GM18870 (cell line): ENCODE data around the gene INIP.

Experiments used
- ATAC-seq: cut with Tn5 transposase; IDR thresholded peaks from one replicate; pipeline ENCODE4 v1.9.1; 2021; ENCODE audit warnings: moderate library complexity; ENCODE audit not compliant: unreplicated experiment

The INIP gene

GRCh38 chr9:112717661-112718331, at the start of gene INIP:
INIP (minus strand) TSS chr9:112718117; CDS start chr9:112716485, 1,632 bp downstream.
- peak; percentile 78 for ATAC-seq

- ATAC-seq, result no peak
These were observed 47.4 kb upstream of the INIP start for GRCh38 chr9:112765281-112765680.

DNA sequence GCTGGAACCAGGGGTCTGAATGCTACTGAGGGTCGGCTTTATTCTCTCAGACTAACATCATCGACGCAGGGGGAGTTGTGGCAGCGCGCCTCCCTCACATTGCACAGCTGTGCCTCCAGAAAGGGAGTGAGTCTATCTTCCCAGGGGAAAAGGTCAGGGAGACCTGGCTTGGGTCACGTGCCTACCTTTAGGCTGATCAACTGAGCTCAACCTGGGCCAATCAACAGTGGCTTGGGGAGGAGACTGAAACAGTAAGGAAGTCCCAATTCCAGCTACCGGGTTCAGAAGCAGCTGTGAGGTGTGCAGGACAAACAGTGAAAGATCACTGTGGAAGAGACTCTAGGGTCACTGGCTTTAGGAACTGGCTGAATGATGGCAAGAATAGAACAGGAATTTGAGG, 46.9 kb upstream of the INIP start:
- ATAC-seq, result no peak

GRCh38 chr9:112764344-112764743, 46.4 kb upstream of the INIP start:
- no peak for ATAC-seq

DNA sequence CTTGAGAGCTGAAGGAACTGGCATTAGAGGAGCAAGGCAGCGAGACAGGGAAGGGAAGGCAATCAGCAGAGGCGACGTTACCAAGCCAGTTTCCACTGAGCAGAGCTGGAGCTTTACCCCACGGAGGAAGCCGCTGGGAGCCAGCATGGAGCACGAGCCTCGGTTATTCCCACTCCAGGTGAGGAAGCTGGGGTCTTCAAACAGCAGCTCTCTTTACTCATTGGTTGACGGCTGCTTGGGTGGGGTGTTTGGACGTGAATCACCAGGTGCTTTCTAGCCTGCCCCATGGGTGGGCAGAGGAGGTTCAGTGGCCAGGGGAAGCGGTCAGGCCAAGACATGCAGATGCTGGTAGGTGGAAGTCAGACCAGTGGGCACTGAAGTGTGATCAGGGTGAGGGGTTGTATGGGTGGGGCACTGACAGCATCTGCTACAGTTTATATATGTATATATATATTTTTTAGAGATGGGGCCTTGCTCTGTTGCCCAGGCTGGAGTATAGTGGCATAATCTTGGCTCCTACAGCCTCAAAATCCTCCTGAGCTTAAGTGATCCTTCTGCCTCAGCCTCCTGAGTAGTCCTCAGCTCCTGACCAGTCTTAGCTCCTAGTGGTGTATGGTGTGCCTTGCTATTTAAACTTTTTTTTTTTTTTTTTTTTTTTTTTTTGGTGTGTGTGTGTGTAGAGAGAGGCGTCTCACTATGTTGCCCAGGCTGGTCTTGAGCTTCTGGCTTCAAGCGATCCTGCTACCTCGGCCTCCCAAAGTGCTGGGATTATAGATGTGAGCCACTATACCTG, 45.0 kb upstream of the INIP start:
- no peak for ATAC-seq

DNA sequence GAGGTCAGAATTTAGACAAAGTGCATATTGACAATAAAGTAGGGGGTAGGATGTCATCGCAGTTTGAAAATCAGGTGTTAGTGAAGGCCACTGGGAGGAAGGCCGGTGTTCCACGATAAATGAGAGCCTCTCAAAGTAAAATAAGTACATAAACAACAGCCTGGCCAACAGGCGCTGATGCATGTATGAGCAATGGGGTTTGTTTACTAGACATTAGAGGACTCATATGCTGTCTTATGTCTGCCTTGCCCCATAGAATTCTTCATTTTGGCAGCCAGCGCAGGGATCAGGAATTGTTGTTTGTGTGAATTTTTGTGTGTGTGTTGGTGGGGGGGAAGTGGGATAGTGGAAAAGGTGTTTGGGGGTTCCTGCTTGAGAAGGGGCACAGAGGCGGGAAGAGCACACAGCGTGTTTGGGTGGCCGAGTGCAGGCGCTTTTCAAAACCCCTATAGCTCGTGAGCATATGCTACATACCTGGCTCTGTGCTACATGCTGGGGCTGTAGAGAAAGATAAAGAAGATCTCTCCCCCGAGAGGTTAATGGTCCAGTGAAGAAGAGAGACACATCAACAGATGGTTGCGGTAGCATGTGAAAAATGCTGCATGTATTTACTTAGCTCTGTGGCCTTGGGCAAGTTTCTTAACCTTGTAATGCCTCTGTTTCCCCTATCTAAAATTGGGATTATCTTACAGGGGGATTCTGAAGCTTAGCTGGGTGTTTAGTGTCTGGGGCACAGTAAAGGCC, 44.2 kb upstream of the INIP start:
- ATAC-seq, result no peak

GRCh38 chr9:112760821-112761220, 42.9 kb upstream of the INIP start:
- no peak for ATAC-seq

DNA sequence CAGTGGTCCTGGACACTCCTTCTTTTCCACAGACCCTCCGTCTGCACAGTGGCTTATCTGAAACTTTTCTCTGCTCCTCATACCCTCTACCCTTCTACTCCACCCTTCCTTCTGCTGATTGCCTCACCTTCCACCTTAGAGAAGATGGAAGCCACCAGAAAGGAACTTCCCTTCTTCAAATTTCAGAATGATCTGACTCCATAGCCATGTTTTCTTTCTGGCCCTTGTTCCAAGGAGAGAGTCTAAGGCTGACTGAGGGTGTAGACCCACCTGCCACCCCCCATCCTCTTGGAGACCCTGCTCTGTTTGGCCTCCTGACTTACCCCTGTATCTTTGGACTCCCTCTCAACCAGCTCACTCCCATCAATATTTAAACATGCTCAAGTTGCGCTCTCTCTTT, 40.0 kb upstream of the INIP start:
- no peak for ATAC-seq

DNA sequence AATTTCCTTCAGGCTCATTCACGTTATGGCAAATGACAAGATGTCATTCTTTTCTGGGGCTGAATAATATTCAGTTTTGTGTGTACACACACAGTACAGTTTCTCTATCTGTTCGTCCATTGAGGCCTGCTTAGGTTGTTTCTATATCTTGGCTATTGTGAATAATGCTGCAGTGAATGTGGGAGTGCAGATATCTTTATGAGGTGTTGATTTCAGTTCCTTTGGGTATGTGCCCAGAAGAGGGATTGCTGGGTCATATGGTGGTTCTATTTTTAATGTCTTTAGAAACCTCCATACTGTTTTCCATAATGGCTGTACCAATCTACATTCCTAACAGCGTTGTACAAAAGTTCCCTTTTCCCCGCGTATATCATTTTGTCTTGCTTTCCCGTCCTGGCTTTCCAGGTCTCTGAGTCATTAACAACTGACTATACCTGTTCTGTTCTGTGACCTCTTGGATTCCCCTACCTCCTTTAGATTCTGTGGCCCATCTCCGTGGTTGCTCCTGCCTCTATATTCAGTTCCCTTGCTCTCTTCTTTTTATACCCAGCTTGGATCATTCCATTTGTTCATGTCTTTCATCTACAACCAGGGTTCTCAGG, 39.5 kb upstream of the INIP start:
- ATAC-seq, result no peak

DNA sequence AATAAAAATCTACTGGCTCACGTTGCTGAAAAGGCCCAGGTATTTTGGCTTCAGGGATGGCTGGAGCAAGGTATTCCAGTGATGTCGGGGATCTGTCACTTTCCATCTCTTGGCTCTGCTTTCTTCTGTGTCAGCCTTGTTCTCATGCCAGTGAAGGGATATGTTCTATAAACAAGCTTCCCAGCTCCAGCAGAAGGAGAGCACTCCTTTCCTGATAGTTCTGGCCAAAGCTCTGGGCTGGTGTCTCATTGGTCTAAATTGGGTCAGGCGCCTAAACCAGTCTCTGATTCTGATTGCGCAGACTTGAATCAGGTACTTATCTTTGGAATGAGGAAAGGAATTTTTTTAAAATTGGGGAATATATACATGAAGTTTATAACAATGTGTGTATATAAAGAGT, 37.8 kb upstream of the INIP start:
- no peak for ATAC-seq

- ATAC-seq, result no peak
These were observed 37.1 kb upstream of the INIP start for GRCh38 chr9:112755016-112755427.

DNA sequence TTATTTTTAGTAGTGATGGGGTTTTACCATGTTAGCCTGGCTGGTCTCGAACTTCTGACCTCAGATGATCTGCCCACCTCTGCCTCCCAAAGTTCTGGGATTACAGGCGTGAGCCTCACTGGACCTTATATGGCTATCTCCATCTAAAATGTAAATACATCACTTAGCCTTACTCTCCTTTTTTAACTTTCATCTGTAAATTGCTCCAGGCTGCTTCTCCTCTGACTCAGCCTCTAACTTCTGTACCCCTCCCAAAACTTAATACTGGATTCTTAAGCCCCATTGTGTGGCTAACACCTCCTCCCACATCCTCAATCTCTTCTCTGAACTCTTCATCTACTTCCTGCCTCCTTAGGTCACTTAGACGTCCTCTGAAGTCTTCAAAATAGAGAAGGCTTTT, 36.7 kb upstream of the INIP start:
- no peak for ATAC-seq

- ATAC-seq, result no peak
These were observed 35.8 kb upstream of the INIP start for GRCh38 chr9:112753725-112754124.

DNA sequence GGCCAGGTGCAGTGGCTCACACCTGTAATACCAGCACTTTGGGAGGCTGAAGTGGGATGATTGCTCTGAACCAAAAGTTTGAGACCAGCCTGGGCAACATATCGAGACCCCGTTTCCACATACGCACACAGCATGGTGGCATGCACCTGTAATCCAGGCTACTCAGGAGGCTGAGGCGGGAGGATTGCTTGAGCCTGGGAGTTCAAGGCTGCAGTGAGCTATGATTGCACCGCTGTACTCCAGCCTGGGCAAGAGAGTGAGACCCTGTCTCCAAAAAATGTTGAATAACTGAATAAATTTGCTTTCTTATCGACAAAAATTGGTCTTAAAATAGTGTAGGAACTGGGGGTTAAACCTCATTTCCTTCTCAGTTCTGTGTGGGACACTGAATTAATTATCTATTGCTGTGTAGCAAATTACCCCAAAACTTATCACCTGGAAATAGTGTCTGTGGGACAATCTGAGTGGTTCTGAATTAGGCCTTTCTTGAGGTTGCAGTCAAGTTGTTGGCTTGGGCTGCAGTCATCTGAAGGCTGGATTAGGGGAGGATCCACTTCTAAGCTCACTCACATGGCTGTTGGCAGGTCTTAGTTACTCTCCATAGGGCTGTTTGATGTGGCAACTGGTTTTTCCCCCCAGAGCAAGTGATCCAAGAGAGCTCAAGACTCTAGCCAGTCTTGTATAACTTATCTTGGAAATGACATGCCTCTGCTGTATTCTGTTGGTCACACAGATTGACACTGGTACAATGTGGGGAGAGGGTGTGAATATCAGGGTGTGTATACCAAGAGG, 34.6 kb upstream of the INIP start:
- no peak for ATAC-seq

DNA sequence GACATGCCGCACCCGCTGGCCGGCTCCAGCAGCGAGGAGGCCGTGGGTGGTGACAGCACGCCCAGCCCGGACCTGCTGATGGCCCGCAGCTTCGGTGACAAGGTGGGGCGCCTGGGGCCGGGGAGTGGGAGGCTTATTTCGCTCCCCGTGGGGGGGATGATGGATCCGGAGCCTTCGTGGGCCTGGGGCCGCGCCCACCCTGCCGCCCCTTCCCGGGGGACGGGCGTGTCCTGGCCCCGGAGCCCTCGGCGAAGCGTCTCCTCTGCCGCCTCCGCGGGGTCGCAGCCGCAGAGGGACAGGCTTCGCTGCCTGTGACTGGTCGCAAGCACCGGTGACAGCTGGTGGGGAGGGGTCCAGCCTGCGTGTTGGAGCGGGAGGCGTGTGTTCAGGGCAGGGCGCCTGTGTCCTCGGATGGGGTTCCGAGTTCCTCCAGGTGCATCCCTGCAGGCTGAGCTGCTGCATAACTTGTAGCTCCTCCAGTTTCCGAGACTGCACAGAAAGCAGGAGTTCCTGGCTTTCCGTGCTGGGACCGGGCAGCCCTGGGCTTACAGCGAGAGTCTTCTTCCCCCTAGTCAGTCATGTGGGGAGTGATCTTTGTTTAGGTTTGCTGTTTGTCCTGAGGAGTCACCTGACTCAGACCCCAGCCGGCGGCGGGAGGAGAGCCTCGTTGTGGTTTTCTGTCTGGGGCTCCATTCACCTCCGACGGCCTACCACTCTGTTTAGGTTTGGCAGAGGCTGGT, 33.3 kb upstream of the INIP start:
- peak; percentile 40 for ATAC-seq

DNA sequence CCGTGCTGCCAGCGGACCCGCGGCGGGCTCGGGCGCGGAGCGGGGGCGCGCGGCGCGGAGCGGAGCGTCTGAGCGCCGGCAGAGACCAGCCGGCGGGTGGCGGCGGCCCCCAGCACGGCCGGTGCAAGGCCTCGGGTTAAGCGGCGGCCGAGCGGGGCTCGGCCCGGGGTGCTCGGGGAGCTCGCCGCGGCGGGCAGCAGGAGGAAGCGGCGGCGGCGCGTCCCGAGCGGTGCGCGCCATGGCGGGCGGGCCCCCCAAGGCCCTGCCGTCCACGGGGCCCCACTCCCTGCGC, 32.8 kb upstream of the INIP start:
- no peak for ATAC-seq

DNA sequence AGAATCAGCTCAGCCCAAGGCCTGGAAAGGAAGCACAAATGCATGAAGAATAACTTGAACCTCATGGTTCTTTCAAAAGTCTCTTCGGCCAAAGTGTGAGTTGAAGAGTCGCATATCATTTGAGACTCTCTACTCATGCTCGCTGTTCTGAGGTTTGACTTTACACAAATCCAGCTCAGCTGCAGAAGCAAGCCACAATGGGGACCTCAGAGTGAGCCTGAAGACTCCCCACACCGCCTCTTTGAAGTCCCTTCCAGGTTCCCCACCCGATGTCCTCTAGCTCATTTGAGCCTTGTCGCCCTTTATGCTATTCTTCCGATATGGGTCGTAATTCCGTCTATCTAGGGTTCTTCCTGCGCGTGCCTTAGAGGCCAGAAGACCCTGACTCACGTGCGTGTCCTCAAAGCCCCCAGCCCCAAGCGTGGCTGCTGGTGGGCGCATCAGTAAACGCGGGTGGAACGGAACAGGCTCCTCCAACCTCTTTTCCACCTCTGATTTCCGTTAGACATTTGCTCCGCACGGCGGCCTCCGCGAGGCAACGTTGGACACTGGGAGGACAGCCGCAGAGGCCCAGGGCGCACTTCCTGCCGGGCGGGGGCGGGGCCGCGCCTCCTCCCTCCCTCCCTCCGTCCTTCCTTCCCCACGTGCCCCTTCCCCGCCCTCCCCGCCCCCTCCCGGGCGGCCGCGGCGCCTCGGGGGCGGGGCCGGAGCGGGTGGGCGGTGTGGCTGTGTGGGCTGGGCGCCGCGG, 32.3 kb upstream of the INIP start, which contains the start of gene SNX30:
TSS of gene SNX30 (plus strand) at position 745 of the 748 bp plus-strand sequence. CDS start 242 bp downstream, outside the sequence.
- ATAC-seq, result peak; percentile 44

DNA sequence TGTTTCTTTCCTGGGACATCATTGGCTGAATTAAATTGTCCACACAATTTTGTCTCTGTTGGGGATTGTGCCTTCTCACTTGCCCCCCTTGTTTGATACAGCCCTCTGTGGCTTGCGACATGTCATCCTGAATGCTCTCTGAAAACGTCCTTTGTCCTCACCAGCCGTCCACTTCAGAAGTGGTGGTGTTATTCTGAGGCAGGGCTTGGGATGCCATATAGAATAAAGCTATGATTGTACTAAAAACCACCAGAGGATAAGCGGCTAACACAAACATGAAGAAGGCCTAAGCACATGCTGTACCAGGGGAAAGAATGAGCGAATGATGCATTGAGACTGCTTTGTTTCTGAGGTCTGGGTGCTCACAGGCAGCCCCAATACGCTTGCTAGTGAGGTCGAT, 29.2 kb upstream of the INIP start:
- no peak for ATAC-seq

DNA sequence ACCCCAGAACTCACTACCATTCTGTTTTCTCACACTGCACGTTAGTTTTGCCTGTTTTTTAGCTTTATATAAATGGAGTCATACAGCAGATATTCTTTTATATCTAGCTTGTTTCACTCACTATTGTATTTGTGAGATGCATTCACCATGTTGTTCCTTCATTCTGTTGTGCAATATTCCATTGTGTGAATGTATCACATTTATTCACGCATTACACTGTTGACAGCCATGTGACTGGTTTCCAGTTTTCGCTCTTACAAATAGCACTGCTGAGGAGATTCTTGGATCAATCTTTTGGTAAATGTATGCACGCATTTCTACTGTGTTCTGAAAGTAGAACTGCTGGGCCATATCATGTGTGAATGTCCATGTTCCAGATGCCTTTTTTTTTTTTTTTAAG, 26.3 kb upstream of the INIP start:
- no peak for ATAC-seq
